Measurements from ENCODE around the gene RTN4RL1. TPM values are rescaled to one million over a fixed set of nuclear protein-coding genes. Genes with fewer than 3 reads are reported as not detected.

Gene RTN4RL1
- total and polyA plus RNA-seq, 2 of the 4 experiments (the other 2 are of a cell fraction) = under 0.01 to 0.03 TPM

GRCh38 chr17:1898332-1898731 lies 126.8 kb downstream of the RTN4RL1 start:
- Histone ChIP-seq H3K4me1 (ENCODE audit: control insufficient read depth, insufficient read depth, low read length) (no peaks in the 10 kb centered on the region), H4K20me1 (ENCODE audit: insufficient read depth, low read length) (no peaks in the 10 kb centered on the region), H3K18ac (ENCODE audit: low read depth, low read length) (no peak overlapping the region), H3K4me2 (ENCODE audit: low read depth, low read length) (no peak overlapping the region), H3K36me3 (ENCODE audit: control insufficient read depth, insufficient read depth, low read length) (peaks cover 31% of the 10 kb centered on the region), H2AK5ac (ENCODE audit: low read depth, low read length) (no peak overlapping the region), H3K9ac (ENCODE audit: low read depth, low read length) (no peak overlapping the region), H3K14ac (replicated peaks; ENCODE audit: low read depth, low read length) (no peak overlapping the region), H3K27me3 (ENCODE audit: control insufficient read depth, insufficient read depth, low read length) (no peaks in the 10 kb centered on the region), H4K91ac (ENCODE audit: insufficient read depth, low read depth, low read length) (no peak overlapping the region), H2AK9ac (replicated peaks; ENCODE audit: low read depth, low read length, poor library complexity) (no peak overlapping the region), H3K4ac (ENCODE audit: low read depth, low read length) (no peak overlapping the region), H2BK20ac (ENCODE audit: low read depth, low read length) (no peak overlapping the region), H4K8ac (ENCODE audit: low read depth in 2 of 2, low read length in 2 of 2) (no peak overlapping the region), H3K56ac (ENCODE audit: extremely low read depth, insufficient read depth, low read length) (no peak overlapping the region), H2AFZ (replicated peaks; ENCODE audit: low read length, poor library complexity) (no peak overlapping the region), H2BK120ac (ENCODE audit: low read depth, low read length) (no peak overlapping the region), H3K79me1 (ENCODE audit: low read depth in 1 of 2, low read length in 2 of 2) (no peaks in the 10 kb centered on the region), H3K9me1 (ENCODE audit: insufficient read depth, low read length) (no peaks in the 10 kb centered on the region), H2BK5ac (ENCODE audit: low read depth, low read length, poor library complexity, severe bottlenecking) (no peak overlapping the region), H3K4me3 (ENCODE audit: insufficient read depth, low read depth, low read length) (no peak overlapping the region), H3K23ac (ENCODE audit: low read depth, low read length) (no peak overlapping the region), H3K27ac (ENCODE audit: insufficient read depth, low read length) (no peak overlapping the region), H2BK15ac (ENCODE audit: low read depth, low read length) (no peak overlapping the region), H4K5ac (ENCODE audit: low read depth, low read length) (no peak overlapping the region), H3K9me3 (ENCODE audit: control insufficient read depth, insufficient read depth, low read length) (no peaks in the 10 kb centered on the region)
- 95% methylated on average over 7 of the region's 17 CpGs; no CpG with 5 or more reads in 1 of the 2 experiments for WGBS, 2 experiments (ENCODE audit: extremely low coverage in 2 of 2, insufficient read length in 1 of 2)
- intact Hi-C loops (cut with micrococcal nuclease) (no loop called here), dilution Hi-C loops (cut with HindIII; ENCODE audit: low sequenced_read_pairs, unreplicated experiment) (no loop called here), in situ Hi-C loops (cut with MboI; ENCODE audit: low sequenced_read_pairs) (no loop called here)
- no peak for TF ChIP-seq NFE2L2 (IDR thresholded peaks at IDR 0.05; ENCODE audit: low read depth, low read length)
- no peak for TF ChIP-seq CEBPB (IDR thresholded peaks at IDR 0.05; ENCODE audit: low read depth, low read length)
- TF ChIP-seq RAD21 (IDR thresholded peaks at IDR 0.05; ENCODE audit: low read length) = no peak
- TF ChIP-seq CTCF (conservative IDR thresholded peaks at IDR 0.05; ENCODE audit: low read depth, low read length) = no peak
- TF ChIP-seq RCOR1 (IDR thresholded peaks at IDR 0.05; ENCODE audit: insufficient replicate concordance, low read length) = no peak
- no peak for TF ChIP-seq MAFK (IDR thresholded peaks at IDR 0.05; ENCODE audit: low read depth, low read length)
- TF ChIP-seq FOS (IDR thresholded peaks at IDR 0.05; ENCODE audit: low read depth, low read length) = no peak
- TF ChIP-seq CHD1 (IDR thresholded peaks at IDR 0.05; ENCODE audit: low read depth, low read length) = no peak
- no peak for TF ChIP-seq POLR2A (IDR thresholded peaks at IDR 0.05; ENCODE audit: low read depth, low read length)
- CTCF ChIA-PET = no interaction called here
- ATAC-seq (ENCODE audit: low read depth) (no peak), DNase-seq (no peak)
- BruUV-seq (replicated peaks) = no TSS peak
- POLR2A ChIA-PET (ENCODE audit: unreplicated experiment) = no interaction called here
